Liver (tissue), 3 donors: ENCODE results near the gene IFITM10.

Experiments used
- ATF3 ChIP-seq: IDR thresholded peaks from 2 replicates; pipeline ENCODE4 v1.6.1; 2016; ENCODE audit warnings: antibody characterized with exemption
- CTCF ChIP-seq: fragments of 150-350 bp; IDR thresholded peaks from 2 replicates; pipeline ENCODE4 v1.5.1; 2017; ENCODE audit warnings: improper control_type of control experiment, low read depth, low read length; ENCODE audit not compliant: missing input control
- GABPA ChIP-seq, 2 donors: IDR thresholded peaks in 1 of 2; conservative IDR thresholded peaks in 1 of 2; 2 replicates each; pipeline ENCODE4 v1.6.1; 2016; ENCODE audit warnings: antibody characterized with exemption in 2 of 2, mild to moderate bottlenecking in 1 of 2, moderate library complexity in 1 of 2
- HNF4G ChIP-seq: IDR thresholded peaks from 2 replicates; pipeline ENCODE4 v1.6.1; 2016; ENCODE audit warnings: antibody characterized with exemption
- MAX ChIP-seq: IDR thresholded peaks from 2 replicates; pipeline ENCODE4 v1.6.1; 2016; ENCODE audit warnings: antibody characterized with exemption
- RAD21 ChIP-seq, 2 donors: IDR thresholded peaks; 2 replicates each; pipeline ENCODE4 v1.6.1; 2016; ENCODE audit warnings: antibody characterized with exemption in 2 of 2, mild to moderate bottlenecking in 2 of 2
- REST ChIP-seq: IDR thresholded peaks from 2 replicates; pipeline ENCODE4 v1.6.1; 2016; ENCODE audit warnings: antibody characterized with exemption, mild to moderate bottlenecking
- TAF1 ChIP-seq: conservative IDR thresholded peaks from 2 replicates; pipeline ENCODE4 v1.6.1; 2016; ENCODE audit warnings: antibody characterized with exemption, mild to moderate bottlenecking
- YY1 ChIP-seq: IDR thresholded peaks from 2 replicates; pipeline ENCODE4 v1.6.1; 2016; ENCODE audit warnings: antibody characterized with exemption, mild to moderate bottlenecking
- donor health status: healthy.
- donor health status: healthy.

- TF ChIP-seq GABPA (IDR thresholded peaks at IDR 0.05 in 1 of 2, conservative IDR thresholded peaks at IDR 0.05 in 1 of 2), result no peak
- no peak for TF ChIP-seq CTCF
- TF ChIP-seq MAX, result no peak
- no peak for TF ChIP-seq TAF1
- TF ChIP-seq HNF4G, result no peak
- no peak for TF ChIP-seq ATF3
- no peak for TF ChIP-seq REST
- no peak for TF ChIP-seq YY1
- no peak for TF ChIP-seq RAD21 (IDR thresholded peaks at IDR 0.05)
These were observed 4.2 kb upstream of the IFITM10 start for GRCh38 chr11:1754376-1755150.
